Astrocyte (in vitro differentiated cells and primary cell): ENCODE measurements around the gene MFSD11. TPM values are rescaled to one million over a fixed set of nuclear protein-coding genes. Genes with fewer than 3 reads are reported as not detected.
A peak's percentile ranks its signal among the peaks of the same experiment; 100 is the strongest.
"Not testable (repeated sequence)": the region's sequence is repeated elsewhere in the genome, so short reads cannot be mapped to it uniquely, and the experiment has no call there.

Experiments used
- DNase-seq: peaks from one replicate; pipeline ENCODE4 v3.0.0-alpha.2; 2010; ENCODE audit warnings: low read depth
- FAIRE-seq: peaks from 2 replicates; lab custom pipeline; 2011; peaks lifted over from hg19 to GRCh38; lab: Jason Lieb, UNC
- H2AFZ ChIP-seq: 2 replicates; pipeline ENCODE4 v1.6.0; 2012; ENCODE audit warnings: low read depth, low read length, inconsistent platforms
- H3K27ac ChIP-seq: 2 replicates; pipeline ENCODE4 v1.5.1; 2011; ENCODE audit warnings: low read depth, low read length, inconsistent platforms
- H3K27me3 ChIP-seq: 2 replicates; pipeline ENCODE4 v1.6.0; 2011; ENCODE audit warnings: low read length, inconsistent platforms; ENCODE audit not compliant: insufficient read depth
- H3K36me3 ChIP-seq: 2 replicates; pipeline ENCODE4 v1.5.1; 2011; ENCODE audit warnings: low read length, inconsistent platforms; ENCODE audit not compliant: insufficient read depth
- H3K4me1 ChIP-seq: 2 replicates; pipeline ENCODE4 v1.5.1; 2011; ENCODE audit warnings: low read length, inconsistent platforms; ENCODE audit not compliant: insufficient read depth
- H3K4me2 ChIP-seq: 2 replicates; pipeline ENCODE4 v1.6.0; 2012; ENCODE audit warnings: low read length, inconsistent platforms
- H3K4me3 ChIP-seq: 2 replicates; pipeline ENCODE4 v1.5.1; 2011; ENCODE audit warnings: low read depth, mild to moderate bottlenecking, low read length, inconsistent platforms; ENCODE audit not compliant: insufficient read depth
- H3K79me2 ChIP-seq: 2 replicates; pipeline ENCODE4 v1.6.0; 2012; ENCODE audit warnings: mild to moderate bottlenecking, low read length, inconsistent platforms; ENCODE audit not compliant: insufficient read depth
- H3K9ac ChIP-seq: 2 replicates; pipeline ENCODE4 v1.6.0; 2012; ENCODE audit warnings: mild to moderate bottlenecking, low read length, inconsistent platforms
- H3K9me3 ChIP-seq: 2 replicates; pipeline ENCODE4 v1.5.1; 2012; ENCODE audit warnings: low read depth, mild to moderate bottlenecking, low read length, inconsistent platforms; ENCODE audit not compliant: insufficient read depth
- H4K20me1 ChIP-seq: 2 replicates; pipeline ENCODE4 v1.6.0; 2012; ENCODE audit warnings: low read length, inconsistent platforms; ENCODE audit not compliant: insufficient read depth
- H3K27ac Mint-ChIP-seq: one replicate; pipeline ENCODE4 v1.8.0; 2021; ENCODE audit warnings: mild to moderate bottlenecking, mixed read lengths; ENCODE audit not compliant: unreplicated experiment
- H3K27me3 Mint-ChIP-seq: one replicate; pipeline ENCODE4 v1.8.0; 2021; ENCODE audit warnings: low read depth, mixed read lengths; ENCODE audit not compliant: unreplicated experiment
- H3K36me3 Mint-ChIP-seq: one replicate; pipeline ENCODE4 v1.8.0; 2021; ENCODE audit warnings: low read depth, mixed read lengths; ENCODE audit not compliant: unreplicated experiment
- H3K4me1 Mint-ChIP-seq: one replicate; pipeline ENCODE4 v1.8.0; 2021; ENCODE audit warnings: low read depth, mixed read lengths; ENCODE audit not compliant: unreplicated experiment
- H3K4me3 Mint-ChIP-seq: one replicate; pipeline ENCODE4 v1.8.0; 2021; ENCODE audit warnings: mild to moderate bottlenecking, moderate library complexity, mixed read lengths; ENCODE audit not compliant: unreplicated experiment
- H3K9me3 Mint-ChIP-seq: one replicate; pipeline ENCODE4 v1.8.0; 2021; ENCODE audit warnings: mild to moderate bottlenecking, mixed read lengths; ENCODE audit not compliant: unreplicated experiment
- EZH2 ChIP-seq: IDR thresholded peaks from 2 replicates; pipeline ENCODE4 v1.6.1; 2012; ENCODE audit warnings: mild to moderate bottlenecking, low read length, inconsistent platforms; ENCODE audit not compliant: insufficient read depth
- total RNA-seq: library from RNA; stranded (reverse); gene quantifications from 2 replicates; pipeline ENCODE4 v1.2.1, GENCODE V29; 2021
- TF ChIP-seq, protein P1 (sequence below): IDR thresholded peaks from 2 replicates; pipeline ENCODE4 v1.5.1; 2011; ENCODE audit warnings: low read depth, mild to moderate bottlenecking, inconsistent platforms, low read length, moderate library complexity; ENCODE audit not compliant: insufficient read depth

MFSD11 gene
- total RNA-seq, 1 donor from 2014 or later, result 20.9 TPM

DNA sequence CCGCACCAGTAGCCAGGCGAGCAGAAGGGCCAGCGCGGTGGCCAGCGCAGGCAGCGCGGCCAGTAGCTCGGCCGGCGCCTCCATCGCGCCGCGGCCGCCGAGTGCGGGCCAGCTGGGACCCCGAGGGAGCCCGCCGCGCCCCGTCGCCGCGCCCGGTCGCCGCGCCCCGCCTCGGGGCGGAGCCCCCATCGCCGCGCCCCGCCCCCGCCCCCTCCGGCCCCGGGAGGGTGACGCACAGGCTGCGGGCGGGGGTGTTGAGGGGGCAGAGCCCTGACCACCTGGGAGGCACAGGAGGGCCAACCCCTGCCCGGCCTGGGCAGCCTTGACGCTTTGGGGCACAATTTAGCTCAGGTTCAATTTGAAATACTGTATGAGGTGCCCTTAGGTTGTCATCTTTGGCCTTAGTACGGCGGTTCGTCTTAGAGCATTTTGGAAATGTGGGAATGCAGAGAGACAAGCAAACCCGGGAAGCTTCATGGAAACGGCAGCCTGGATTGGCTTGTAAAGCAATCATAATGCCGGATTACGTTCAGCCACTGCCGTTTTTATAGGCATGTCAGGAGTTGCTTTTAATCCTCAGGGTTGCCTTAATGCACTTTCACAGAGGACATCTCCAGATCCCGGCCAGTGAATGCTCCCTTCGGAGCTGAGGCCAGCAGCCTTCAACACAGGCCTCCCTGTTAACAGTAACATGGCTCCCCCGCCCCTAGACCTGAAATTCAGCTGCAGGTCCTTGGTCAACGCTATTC is 26.9 kb upstream of the MFSD11 start, which contains the start of gene MXRA7:
Gene MXRA7, minus strand, starts transcription at position 103 of the 749 bp plus-strand sequence. Its CDS starts 19 bp downstream, at position 84.
- Histone ChIP-seq H3K9me3 (no peaks in the 10 kb centered on the region), H2AFZ (no peak within 1 kb of the TSS), H3K4me1 (peaks cover 40% of the 10 kb centered on the region), H4K20me1 (peaks cover 73% of the 10 kb centered on the region), H3K27ac (peak within 1 kb of the TSS; percentile 98), H3K36me3 (peaks cover 15% of the 10 kb centered on the region), H3K4me2 (peak within 1 kb of the TSS; percentile 96), H3K27me3 (no peaks in the 10 kb centered on the region), H3K79me2 (peaks cover 81% of the 10 kb centered on the region), H3K4me3 (peak within 1 kb of the TSS; percentile 81), H3K9ac (peak within 1 kb of the TSS; percentile 97)
- H3K36me3 Mint-ChIP-seq, result peaks cover 10% of the 10 kb centered on the region
- DNase-seq (no peak), FAIRE-seq (no peak)
- peak within 1 kb of the TSS; percentile 93 for H3K27ac Mint-ChIP-seq
- H3K9me3 Mint-ChIP-seq, result no peaks in the 10 kb centered on the region
- peaks cover 40% of the 10 kb centered on the region for H3K4me1 Mint-ChIP-seq
- H3K4me3 Mint-ChIP-seq, result peak within 1 kb of the TSS; percentile 91
- TF ChIP-seq, protein P1, sequence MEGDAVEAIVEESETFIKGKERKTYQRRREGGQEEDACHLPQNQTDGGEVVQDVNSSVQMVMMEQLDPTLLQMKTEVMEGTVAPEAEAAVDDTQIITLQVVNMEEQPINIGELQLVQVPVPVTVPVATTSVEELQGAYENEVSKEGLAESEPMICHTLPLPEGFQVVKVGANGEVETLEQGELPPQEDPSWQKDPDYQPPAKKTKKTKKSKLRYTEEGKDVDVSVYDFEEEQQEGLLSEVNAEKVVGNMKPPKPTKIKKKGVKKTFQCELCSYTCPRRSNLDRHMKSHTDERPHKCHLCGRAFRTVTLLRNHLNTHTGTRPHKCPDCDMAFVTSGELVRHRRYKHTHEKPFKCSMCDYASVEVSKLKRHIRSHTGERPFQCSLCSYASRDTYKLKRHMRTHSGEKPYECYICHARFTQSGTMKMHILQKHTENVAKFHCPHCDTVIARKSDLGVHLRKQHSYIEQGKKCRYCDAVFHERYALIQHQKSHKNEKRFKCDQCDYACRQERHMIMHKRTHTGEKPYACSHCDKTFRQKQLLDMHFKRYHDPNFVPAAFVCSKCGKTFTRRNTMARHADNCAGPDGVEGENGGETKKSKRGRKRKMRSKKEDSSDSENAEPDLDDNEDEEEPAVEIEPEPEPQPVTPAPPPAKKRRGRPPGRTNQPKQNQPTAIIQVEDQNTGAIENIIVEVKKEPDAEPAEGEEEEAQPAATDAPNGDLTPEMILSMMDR, result no peak
- no peak for TF ChIP-seq EZH2
- H3K27me3 Mint-ChIP-seq, result no peaks in the 10 kb centered on the region

GRCh38 chr17:76712321-76712720 is 25.6 kb upstream of the MFSD11 start:
- not testable (repeated sequence) for H3K9me3 Mint-ChIP-seq, H3K27me3 Mint-ChIP-seq, DNase-seq, H2AFZ ChIP-seq, FAIRE-seq, H3K4me3 ChIP-seq, H3K27me3 ChIP-seq, H3K27ac ChIP-seq, H3K9me3 ChIP-seq, H3K4me2 ChIP-seq, H3K27ac Mint-ChIP-seq, H3K9ac ChIP-seq, H3K36me3 Mint-ChIP-seq
- Mint-ChIP-seq H3K4me1 (peaks cover 43% of the 10 kb centered on the region), H3K4me3 (peak overlapping the region; percentile 45)
- Histone ChIP-seq H3K36me3 (peaks cover 15% of the 10 kb centered on the region), H3K79me2 (peaks cover 68% of the 10 kb centered on the region), H4K20me1 (peaks cover 67% of the 10 kb centered on the region), H3K4me1 (peaks cover 53% of the 10 kb centered on the region)

DNA sequence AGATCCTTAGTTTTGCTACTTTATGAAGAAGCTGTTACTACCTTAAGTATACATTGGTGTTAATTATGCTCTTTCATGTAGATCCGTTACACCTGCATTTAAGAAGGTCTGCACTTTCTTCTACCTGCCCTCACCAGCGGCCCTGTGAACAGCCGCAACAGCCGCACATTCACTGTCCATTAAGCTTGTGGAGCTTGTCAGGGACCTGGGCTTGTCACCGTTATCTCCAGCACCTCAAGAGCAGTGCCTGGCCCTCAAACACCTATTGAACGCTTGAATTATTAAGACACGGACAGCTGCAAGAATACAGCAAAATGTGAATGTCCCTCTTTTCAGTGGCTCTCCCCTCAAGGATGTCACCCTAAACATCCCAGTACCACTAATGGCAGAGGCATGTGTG is 24.2 kb upstream of the MFSD11 start:
- no peak overlapping the region for H2AFZ ChIP-seq
- H3K79me2 ChIP-seq, result peaks cover 58% of the 10 kb centered on the region
- no peak overlapping the region for H3K4me2 ChIP-seq
- H3K9me3 Mint-ChIP-seq, result no peaks in the 10 kb centered on the region
- no peak overlapping the region for H3K27ac ChIP-seq
- no peak overlapping the region for H3K4me3 ChIP-seq
- H3K4me1 ChIP-seq, result peaks cover 42% of the 10 kb centered on the region
- DNase-seq (no peak), FAIRE-seq (no peak)
- no peak overlapping the region for H3K9ac ChIP-seq
- H4K20me1 ChIP-seq, result peaks cover 57% of the 10 kb centered on the region
- no peaks in the 10 kb centered on the region for H3K9me3 ChIP-seq
- no peak overlapping the region for H3K27ac Mint-ChIP-seq
- no peak overlapping the region for H3K4me3 Mint-ChIP-seq
- H3K27me3 Mint-ChIP-seq, result no peaks in the 10 kb centered on the region
- peaks cover 32% of the 10 kb centered on the region for H3K4me1 Mint-ChIP-seq
- H3K36me3 Mint-ChIP-seq, result peaks cover 7% of the 10 kb centered on the region
- TF ChIP-seq, protein P1, result no peak
- TF ChIP-seq EZH2, result no peak
- peaks cover 25% of the 10 kb centered on the region for H3K36me3 ChIP-seq
- H3K27me3 ChIP-seq, result no peaks in the 10 kb centered on the region
